ENCODE data around the gene RABL6. TPM values are rescaled to one million over a fixed set of nuclear protein-coding genes. Genes with fewer than 3 reads are reported as not detected.

RABL6 gene
- total RNA-seq, 5 donors from 2014 or later (not counting 1 experiment from before 2014, with no cell fraction given) = 60.5 to 86.7 (median 82.8) TPM

- Histone ChIP-seq H3K27ac (ENCODE audit: low read length) (no peak overlapping the region), H3K4me3 (ENCODE audit: control insufficient read depth in 1 of 2, extremely low read depth in 1 of 2, low read length in 1 of 2) (no peak overlapping the region), H3K9me3 (no peaks in the 10 kb centered on the region), H3K36me3 (ENCODE audit: control insufficient read depth in 2 of 2, extremely low read depth in 1 of 2, insufficient read depth in 1 of 2, low read length in 1 of 2) (no peaks in the 10 kb centered on the region), H3K27me3 (replicated peaks in 1 of 2; ENCODE audit: control insufficient read depth in 2 of 2, extremely low read depth in 1 of 2, insufficient read depth in 2 of 2, low read length in 1 of 2) (peaks cover 0 to 66% of the 10 kb centered on the region in 2 experiments), H3K4me1 (ENCODE audit: control insufficient read depth in 1 of 2, extremely low read depth in 1 of 2, insufficient read depth in 2 of 2, low read length in 2 of 2) (peaks cover 0 to 9% of the 10 kb centered on the region in 2 experiments)
- Mint-ChIP-seq H3K4me3 (no peak overlapping the region), H3K27ac (no peak overlapping the region), H3K27me3 (peaks cover under 1 to 15% of the 10 kb centered on the region in 2 donors), H3K9me3 (no peaks in the 10 kb centered on the region), H3K36me3 (no peaks in the 10 kb centered on the region), H3K4me1 (peaks cover 0 to 8% (median under 1%) of the 10 kb centered on the region in 3 donors)
- DNase-seq = peak in 1 of 35 experiments; percentile 0
- WGBS (ENCODE audit: insufficient coverage) = 76% methylated on average over 9 of the region's 13 CpGs
- ChIA-PET POLR2A (no interaction called here), CTCF (interaction anchor here in 1 of 2 donors (0.7 kb wide), 1 partner anchor 32 kb away, joined by 4 read pairs; no protein-coding TSS in a partner anchor)
- ATAC-seq (replicated peaks in 1 of 4) = no peak
Observed at GRCh38 chr9:136761545-136761981, 46.2 kb upstream of the RABL6 start.

GRCh38 chr9:136762221-136762691, 45.5 kb upstream of the RABL6 start:
- Histone ChIP-seq H3K4me1 (ENCODE audit: control insufficient read depth in 1 of 2, extremely low read depth in 1 of 2, insufficient read depth in 2 of 2, low read length in 2 of 2) (peaks cover 0 to 12% of the 10 kb centered on the region in 2 experiments), H3K4me3 (ENCODE audit: control insufficient read depth in 1 of 2, extremely low read depth in 1 of 2, low read length in 1 of 2) (no peak overlapping the region), H3K36me3 (ENCODE audit: control insufficient read depth in 2 of 2, extremely low read depth in 1 of 2, insufficient read depth in 1 of 2, low read length in 1 of 2) (no peaks in the 10 kb centered on the region), H3K27ac (ENCODE audit: low read length) (no peak overlapping the region), H3K9me3 (no peaks in the 10 kb centered on the region), H3K27me3 (replicated peaks in 1 of 2; ENCODE audit: control insufficient read depth in 2 of 2, extremely low read depth in 1 of 2, insufficient read depth in 2 of 2, low read length in 1 of 2) (peaks cover 0 to 61% of the 10 kb centered on the region in 2 experiments)
- Mint-ChIP-seq H3K4me1 (peaks cover 5 to 14% (median 7%) of the 10 kb centered on the region in 3 donors), H3K27me3 (peaks cover 7 to 21% of the 10 kb centered on the region in 2 donors), H3K27ac (no peak overlapping the region), H3K36me3 (no peaks in the 10 kb centered on the region), H3K9me3 (no peaks in the 10 kb centered on the region), H3K4me3 (no peak overlapping the region)
- CTCF ChIA-PET = no interaction called here
- ATAC-seq (replicated peaks in 1 of 4) (no peak), DNase-seq (no peak)
- POLR2A ChIA-PET = no interaction called here
- 76% methylated on average over 4 of the region's 17 CpGs for WGBS (ENCODE audit: insufficient coverage)

GRCh38 chr9:136762915-136763648, 44.7 kb upstream of the RABL6 start:
- peaks cover 7 to 22% of the 10 kb centered on the region in 2 donors for H3K27me3 Mint-ChIP-seq
- ChIA-PET CTCF (no interaction called here), POLR2A (interaction anchor here in 1 of 2 donors (0.6 kb wide), 1 partner anchor 175 kb away, joined by 8 read pairs; no protein-coding TSS in a partner anchor)
- Histone ChIP-seq H3K9me3 (no peaks in the 10 kb centered on the region), H3K27me3 (replicated peaks in 1 of 2; ENCODE audit: control insufficient read depth in 2 of 2, extremely low read depth in 1 of 2, insufficient read depth in 2 of 2, low read length in 1 of 2) (peaks cover 0 to 63% of the 10 kb centered on the region in 2 experiments), H3K27ac (ENCODE audit: low read length) (no peak overlapping the region), H3K4me1 (ENCODE audit: control insufficient read depth in 1 of 2, extremely low read depth in 1 of 2, insufficient read depth in 2 of 2, low read length in 2 of 2) (peaks cover 0 to 12% of the 10 kb centered on the region in 2 experiments), H3K4me3 (ENCODE audit: control insufficient read depth in 1 of 2, extremely low read depth in 1 of 2, low read length in 1 of 2) (no peak overlapping the region), H3K36me3 (ENCODE audit: control insufficient read depth in 2 of 2, extremely low read depth in 1 of 2, insufficient read depth in 1 of 2, low read length in 1 of 2) (no peaks in the 10 kb centered on the region)
- H3K4me1 Mint-ChIP-seq = peaks cover 5 to 18% (median 7%) of the 10 kb centered on the region in 3 donors
- ATAC-seq (replicated peaks in 1 of 4) (peak in 2 of 4 experiments; percentile 14 to 52), DNase-seq (peak in 14 of 35 experiments; percentile 9 to 50 (median 26))
- H3K4me3 Mint-ChIP-seq = no peak overlapping the region
- 65% methylated on average over 14 of the region's 37 CpGs for WGBS (ENCODE audit: insufficient coverage)
- no peak overlapping the region for H3K27ac Mint-ChIP-seq
- H3K36me3 Mint-ChIP-seq = no peaks in the 10 kb centered on the region
- H3K9me3 Mint-ChIP-seq = no peaks in the 10 kb centered on the region

DNA sequence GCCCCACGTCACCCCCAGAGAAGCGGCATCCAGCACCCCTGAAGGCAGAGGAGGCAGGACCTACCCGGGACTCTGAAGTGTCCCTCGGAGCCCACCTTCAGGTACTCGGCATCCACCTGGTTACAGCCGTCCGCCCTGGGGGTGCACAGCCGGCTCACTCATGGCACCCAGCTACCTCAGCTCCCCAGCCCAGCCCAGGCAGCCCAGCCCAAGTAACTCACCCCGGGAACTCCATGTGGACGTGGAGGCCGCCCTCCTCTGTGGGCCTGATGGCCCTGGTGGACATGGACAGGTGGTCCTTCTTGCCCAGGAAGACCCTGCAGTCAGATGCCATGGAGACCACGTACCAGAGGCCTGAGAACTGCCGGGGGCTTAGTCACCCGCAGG, 44.1 kb upstream of the RABL6 start:
- POLR2A ChIA-PET = no interaction called here

GRCh38 chr9:136764301-136764891, 43.4 kb upstream of the RABL6 start, which contains the start of gene LCN15:
TSS of gene LCN15 (minus strand) at chr9:136764518. CDS start at chr9:136764488, 30 bp downstream.
- POLR2A ChIA-PET = no interaction called here
- no peak within 1 kb of the TSS for H3K27ac ChIP-seq (ENCODE audit: low read length)
- Mint-ChIP-seq H3K4me1 (peaks cover 5 to 18% (median 7%) of the 10 kb centered on the region in 3 donors), H3K27me3 (peaks cover 7 to 22% of the 10 kb centered on the region in 2 donors), H3K9me3 (no peaks in the 10 kb centered on the region), H3K4me3 (no peak within 1 kb of the TSS), H3K36me3 (no peaks in the 10 kb centered on the region), H3K27ac (no peak within 1 kb of the TSS)
- DNase-seq (no peak), ATAC-seq (replicated peaks in 1 of 4) (no peak)
- peaks cover 0 to 60% of the 10 kb centered on the region in 2 experiments for H3K27me3 ChIP-seq (replicated peaks in 1 of 2; ENCODE audit: control insufficient read depth in 2 of 2, extremely low read depth in 1 of 2, insufficient read depth in 2 of 2, low read length in 1 of 2)
- no peaks in the 10 kb centered on the region for H3K9me3 ChIP-seq
- no peaks in the 10 kb centered on the region for H3K36me3 ChIP-seq (ENCODE audit: control insufficient read depth in 2 of 2, extremely low read depth in 1 of 2, insufficient read depth in 1 of 2, low read length in 1 of 2)
- CTCF ChIA-PET = no interaction called here
- H3K4me1 ChIP-seq (ENCODE audit: control insufficient read depth in 1 of 2, extremely low read depth in 1 of 2, insufficient read depth in 2 of 2, low read length in 2 of 2) = peaks cover 0 to 12% of the 10 kb centered on the region in 2 experiments
- WGBS (ENCODE audit: insufficient coverage) = 86% methylated on average over 14 of the region's 14 CpGs
- no peak within 1 kb of the TSS for H3K4me3 ChIP-seq (ENCODE audit: control insufficient read depth in 1 of 2, extremely low read depth in 1 of 2, low read length in 1 of 2)

More for the DNA sequence above, 44.1 kb upstream of the RABL6 start:
- H3K4me1 Mint-ChIP-seq = peaks cover 5 to 18% (median 7%) of the 10 kb centered on the region in 3 donors
- H3K9me3 ChIP-seq = no peaks in the 10 kb centered on the region
- H3K36me3 ChIP-seq (ENCODE audit: control insufficient read depth in 2 of 2, extremely low read depth in 1 of 2, insufficient read depth in 1 of 2, low read length in 1 of 2) = no peaks in the 10 kb centered on the region
- no peak for ATAC-seq (replicated peaks in 1 of 4)
- peaks cover 7 to 22% of the 10 kb centered on the region in 2 donors for H3K27me3 Mint-ChIP-seq
- H3K4me1 ChIP-seq (ENCODE audit: control insufficient read depth in 1 of 2, extremely low read depth in 1 of 2, insufficient read depth in 2 of 2, low read length in 2 of 2) = peaks cover 0 to 12% of the 10 kb centered on the region in 2 experiments
- no peaks in the 10 kb centered on the region for H3K36me3 Mint-ChIP-seq
- no peak overlapping the region for H3K27ac ChIP-seq (ENCODE audit: low read length)
- 92% methylated on average over 13 of the region's 14 CpGs for WGBS (ENCODE audit: insufficient coverage)
- CTCF ChIA-PET = no interaction called here
- H3K27ac Mint-ChIP-seq = no peak overlapping the region
- DNase-seq = peak in 1 of 35 experiments; percentile 0
- H3K4me3 Mint-ChIP-seq = no peak overlapping the region
- no peak overlapping the region for H3K4me3 ChIP-seq (ENCODE audit: control insufficient read depth in 1 of 2, extremely low read depth in 1 of 2, low read length in 1 of 2)
- H3K9me3 Mint-ChIP-seq = no peaks in the 10 kb centered on the region
- H3K27me3 ChIP-seq (replicated peaks in 1 of 2; ENCODE audit: control insufficient read depth in 2 of 2, extremely low read depth in 1 of 2, insufficient read depth in 2 of 2, low read length in 1 of 2) = peaks cover 0 to 60% of the 10 kb centered on the region in 2 experiments

- Histone ChIP-seq H3K4me1 (ENCODE audit: control insufficient read depth in 1 of 2, extremely low read depth in 1 of 2, insufficient read depth in 2 of 2, low read length in 2 of 2) (peaks cover 0 to 16% of the 10 kb centered on the region in 2 experiments), H3K36me3 (ENCODE audit: control insufficient read depth in 2 of 2, extremely low read depth in 1 of 2, insufficient read depth in 1 of 2, low read length in 1 of 2) (no peaks in the 10 kb centered on the region), H3K27ac (ENCODE audit: low read length) (no peak overlapping the region), H3K4me3 (ENCODE audit: control insufficient read depth in 1 of 2, extremely low read depth in 1 of 2, low read length in 1 of 2) (no peak overlapping the region), H3K27me3 (replicated peaks in 1 of 2; ENCODE audit: control insufficient read depth in 2 of 2, extremely low read depth in 1 of 2, insufficient read depth in 2 of 2, low read length in 1 of 2) (peaks cover 0 to 57% of the 10 kb centered on the region in 2 experiments), H3K9me3 (no peaks in the 10 kb centered on the region)
- no peak overlapping the region for H3K4me3 Mint-ChIP-seq
- 96% methylated on average over 11 of the region's 14 CpGs for WGBS (ENCODE audit: insufficient coverage)
- CTCF ChIA-PET = no interaction called here
- H3K4me1 Mint-ChIP-seq = peaks cover 5 to 20% (median 11%) of the 10 kb centered on the region in 3 donors
- H3K27me3 Mint-ChIP-seq = peaks cover 10 to 21% of the 10 kb centered on the region in 2 donors
- DNase-seq (peak in 1 of 35 experiments; percentile 0), ATAC-seq (replicated peaks in 1 of 4) (no peak)
- H3K9me3 Mint-ChIP-seq = no peaks in the 10 kb centered on the region
- H3K36me3 Mint-ChIP-seq = no peaks in the 10 kb centered on the region
- H3K27ac Mint-ChIP-seq = no peak overlapping the region
- POLR2A ChIA-PET = no interaction called here
Observed at GRCh38 chr9:136765041-136765440, 42.7 kb upstream of the RABL6 start.

All from T-cell (primary cell).